Naive thymus-derived CD4-positive, alpha-beta T cell (primary cell): ENCODE results near the gene TECRL. TPM values are rescaled to one million over a fixed set of nuclear protein-coding genes. Genes with fewer than 3 reads are reported as not detected.

Experiments
- ATAC-seq: fragments of 150-1000 bp; cut with Tn5 transposase; 2 replicates; pipeline ENCODE4 v1.10.0; 2021; ENCODE audit warnings: mild to moderate bottlenecking, moderate library complexity
- CTCF ChIA-PET: fragments of 350-600 bp; sonication (Branson Sonifier 250); formaldehyde crosslinking; loops from one replicate; lab custom pipeline; 2021; ENCODE audit warnings: antibody characterized with exemption; lab: Charles Lee
- POLR2A ChIA-PET: fragments of 350-600 bp; sonication (Branson Sonifier 250); formaldehyde crosslinking; loops from one replicate; lab custom pipeline; 2021; ENCODE audit warnings: antibody characterized with exemption, inconsistent platforms; lab: Charles Lee
- DNase-seq, 9 donors: peaks; one replicate each; pipeline versions ENCODE4 v3.0.0 to v3.0.0-alpha.2; 2020 to 2022; ENCODE audit warnings: mixed read lengths in 1 of 9
- H3K27ac ChIP-seq: one replicate; pipeline ENCODE4 v1.7.0; 2013; ENCODE audit warnings: mild to moderate bottlenecking, low read depth, low read length, moderate library complexity
- H3K27me3 ChIP-seq, 2 donors: one replicate each; pipeline ENCODE4 v1.7.0; 2013; ENCODE audit warnings: low read length in 2 of 2, mild to moderate bottlenecking in 2 of 2, moderate library complexity in 2 of 2; ENCODE audit not compliant: control insufficient read depth in 2 of 2, insufficient read depth in 2 of 2
- H3K36me3 ChIP-seq, 3 experiments: 1 replicate in 2 of 3; 2 replicates in 1 of 3; pipeline ENCODE4 v1.7.0; 2013; ENCODE audit warnings: low read length in 3 of 3, mild to moderate bottlenecking in 3 of 3, moderate library complexity in 1 of 3; ENCODE audit not compliant: insufficient read depth in 3 of 3, control insufficient read depth in 2 of 3
- H3K4me1 ChIP-seq, 2 donors: one replicate each; pipeline ENCODE4 v1.7.0; 2013; ENCODE audit warnings: low read length in 2 of 2, mild to moderate bottlenecking in 2 of 2, moderate library complexity in 1 of 2; ENCODE audit not compliant: control insufficient read depth in 2 of 2, insufficient read depth in 2 of 2
- H3K4me3 ChIP-seq: 2 replicates; pipeline ENCODE4 v1.7.0; 2013; ENCODE audit warnings: mild to moderate bottlenecking, low read length
- H3K9me3 ChIP-seq, 3 experiments: 1 replicate in 2 of 3; 2 replicates in 1 of 3; pipeline ENCODE4 v1.7.0; 2013; ENCODE audit warnings: low read length in 3 of 3; ENCODE audit not compliant: control insufficient read depth in 2 of 3
- H3K27ac Mint-ChIP-seq, 9 donors: one replicate each; pipeline ENCODE4 v1.8.0; 2020 to 2022; ENCODE audit warnings: mixed read lengths in 9 of 9, mild to moderate bottlenecking in 8 of 9, moderate library complexity in 5 of 9, inconsistent platforms in 2 of 9
- H3K27me3 Mint-ChIP-seq, 5 donors: one replicate each; pipeline ENCODE4 v1.8.0; 2021 to 2022; ENCODE audit warnings: mixed read lengths in 5 of 5, mild to moderate bottlenecking in 1 of 5
- H3K36me3 Mint-ChIP-seq, 5 donors: one replicate each; pipeline ENCODE4 v1.8.0; 2020 to 2022; ENCODE audit warnings: mixed read lengths in 5 of 5, mild to moderate bottlenecking in 3 of 5, inconsistent platforms in 1 of 5
- H3K4me1 Mint-ChIP-seq, 7 donors: one replicate each; pipeline ENCODE4 v1.8.0; 2020 to 2022; ENCODE audit warnings: mixed read lengths in 7 of 7, mild to moderate bottlenecking in 3 of 7, inconsistent platforms in 1 of 7
- H3K4me3 Mint-ChIP-seq, 10 donors: one replicate each; pipeline ENCODE4 v1.8.0; 2020 to 2022; ENCODE audit warnings: mild to moderate bottlenecking in 10 of 10, mixed read lengths in 10 of 10, moderate library complexity in 6 of 10, inconsistent platforms in 2 of 10
- H3K9me3 Mint-ChIP-seq, 11 donors: one replicate each; pipeline ENCODE4 v1.8.0; 2020 to 2022; ENCODE audit warnings: mixed read lengths in 11 of 11, mild to moderate bottlenecking in 4 of 11, inconsistent platforms in 1 of 11, moderate library complexity in 1 of 11
- intact Hi-C, 2 donors: fragments of 100-400 bp; cut with micrococcal nuclease; formaldehyde crosslinking; loops; one replicate each; pipeline ENCODE4 v1.15.1; 2023
- polyA plus RNA-seq, 2 donors: library from polyadenylated mRNA; unstranded; fragments of 300-500 nt; fragmentation: Illumina TruSeq; gene quantifications; one replicate each; pipeline ENCODE4 v1.2.3, GENCODE V29; 2021
- total RNA-seq, 6 experiments: library from RNA in 5 of 6; stranded (reverse) in 5 of 6; gene quantifications; 1 replicate in 5 of 6; 2 replicates in 1 of 6; pipeline ENCODE4 v1.2.3 and lab custom pipeline; 2021 to 2026

Gene TECRL, protein sequence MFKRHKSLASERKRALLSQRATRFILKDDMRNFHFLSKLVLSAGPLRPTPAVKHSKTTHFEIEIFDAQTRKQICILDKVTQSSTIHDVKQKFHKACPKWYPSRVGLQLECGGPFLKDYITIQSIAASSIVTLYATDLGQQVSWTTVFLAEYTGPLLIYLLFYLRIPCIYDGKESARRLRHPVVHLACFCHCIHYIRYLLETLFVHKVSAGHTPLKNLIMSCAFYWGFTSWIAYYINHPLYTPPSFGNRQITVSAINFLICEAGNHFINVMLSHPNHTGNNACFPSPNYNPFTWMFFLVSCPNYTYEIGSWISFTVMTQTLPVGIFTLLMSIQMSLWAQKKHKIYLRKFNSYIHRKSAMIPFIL
- total RNA-seq, result not detected
- not detected for polyA plus RNA-seq
- total RNA-seq (lab: John Stamatoyannopoulos, UW), result not detected

- Mint-ChIP-seq H3K4me1 (no peaks in the 10 kb centered on the region), H3K27ac (no peak within 1 kb of the TSS)
- H3K4me1 ChIP-seq, result no peaks in the 10 kb centered on the region
Observed at GRCh38 chr4:64409300-64409699, at the start of gene TECRL. Gene TECRL, minus strand, starts transcription at chr4:64409450. Its CDS starts 99 bp downstream, at chr4:64409351.

DNA sequence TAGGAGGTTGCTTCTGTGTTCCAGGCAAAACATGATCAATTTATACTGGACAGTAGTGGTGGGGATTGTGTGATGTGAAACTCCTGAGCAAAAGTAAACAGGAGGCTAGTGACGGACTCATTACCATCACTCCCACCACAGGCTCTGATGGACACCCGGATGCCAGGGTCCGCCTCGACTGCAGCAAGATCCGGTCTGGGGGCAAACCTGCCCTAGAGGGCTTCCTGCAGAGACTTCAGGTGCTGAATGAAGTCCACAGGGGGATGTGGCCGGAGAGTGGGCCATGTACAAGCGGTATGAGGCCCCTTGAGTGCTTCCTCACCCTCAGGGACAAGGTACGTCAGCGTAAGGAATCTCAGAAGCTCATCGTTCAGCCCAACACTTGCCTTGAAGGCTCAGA, 23.4 kb upstream of the TECRL start:
- H3K9me3 Mint-ChIP-seq, result peaks cover 2 to 29% (median 10%) of the 10 kb centered on the region in 11 donors
- no peaks in the 10 kb centered on the region for H3K4me1 Mint-ChIP-seq
- Histone ChIP-seq H3K4me1 (no peaks in the 10 kb centered on the region), H3K27ac (no peak overlapping the region), H3K36me3 (no peaks in the 10 kb centered on the region), H3K27me3 (no peaks in the 10 kb centered on the region), H3K4me3 (no peak overlapping the region), H3K9me3 (peaks cover 0 to 12% (median 0%) of the 10 kb centered on the region in 3 experiments)
- DNase-seq (no peak), ATAC-seq (no peak)
- H3K36me3 Mint-ChIP-seq, result peaks cover 0 to 4% (median 0%) of the 10 kb centered on the region in 5 donors
- H3K27ac Mint-ChIP-seq, result no peak overlapping the region
- ChIA-PET CTCF (no interaction called here), POLR2A (no interaction called here)
- intact Hi-C loops, result no loop called here
- no peaks in the 10 kb centered on the region for H3K27me3 Mint-ChIP-seq
- no peak overlapping the region for H3K4me3 Mint-ChIP-seq

More at GRCh38 chr4:64409300-64409699, at the start of gene TECRL:
- Mint-ChIP-seq H3K36me3 (no peaks in the 10 kb centered on the region), H3K27me3 (no peaks in the 10 kb centered on the region), H3K9me3 (peaks cover 0 to 16% (median 0%) of the 10 kb centered on the region in 11 donors), H3K4me3 (no peak within 1 kb of the TSS)
- ChIA-PET POLR2A (no interaction called here), CTCF (no interaction called here)
- H3K27me3 ChIP-seq, result no peaks in the 10 kb centered on the region
- H3K9me3 ChIP-seq, result no peaks in the 10 kb centered on the region
- DNase-seq, result no peak
- H3K27ac ChIP-seq, result no peak within 1 kb of the TSS
- H3K4me3 ChIP-seq, result no peak within 1 kb of the TSS
- no peaks in the 10 kb centered on the region for H3K36me3 ChIP-seq
- intact Hi-C loops, result no loop called here
- ATAC-seq, result no peak

DNA sequence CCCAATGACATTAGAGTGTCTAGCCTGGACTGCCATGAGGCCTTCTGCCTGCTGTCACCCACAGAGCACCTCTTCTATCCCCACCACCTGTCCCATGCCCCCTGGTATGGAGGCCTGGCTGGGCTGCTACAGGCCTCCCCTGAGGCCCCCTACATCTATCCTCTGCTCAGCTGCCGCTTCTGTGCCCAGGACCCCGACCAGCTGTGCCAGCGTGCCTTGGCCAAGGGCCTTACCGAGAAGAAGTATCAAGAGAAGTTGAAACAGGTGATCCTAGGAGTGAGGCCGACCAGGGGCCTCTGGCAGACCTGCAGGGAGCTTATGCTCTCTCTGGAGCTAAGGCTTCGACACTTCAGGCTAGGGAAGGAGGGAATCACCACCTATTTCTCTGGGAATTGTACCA, 21.7 kb upstream of the TECRL start:
- no peak overlapping the region for H3K4me3 Mint-ChIP-seq
- no peak for ATAC-seq
- H3K36me3 Mint-ChIP-seq, result peaks cover 0 to 4% (median 0%) of the 10 kb centered on the region in 5 donors
- no peak overlapping the region for H3K27ac ChIP-seq
- no peaks in the 10 kb centered on the region for H3K36me3 ChIP-seq
- ChIA-PET POLR2A (no interaction called here), CTCF (no interaction called here)
- no peaks in the 10 kb centered on the region for H3K27me3 Mint-ChIP-seq
- H3K9me3 Mint-ChIP-seq, result peaks cover 2 to 29% (median 8%) of the 10 kb centered on the region in 11 donors
- intact Hi-C loops, result no loop called here
- H3K4me3 ChIP-seq, result no peak overlapping the region
- H3K27me3 ChIP-seq, result no peaks in the 10 kb centered on the region
- no peak overlapping the region for H3K27ac Mint-ChIP-seq
- no peaks in the 10 kb centered on the region for H3K4me1 Mint-ChIP-seq
- no peaks in the 10 kb centered on the region for H3K4me1 ChIP-seq
- DNase-seq, result no peak
- peaks cover 0 to 12% (median 0%) of the 10 kb centered on the region in 3 experiments for H3K9me3 ChIP-seq

DNA sequence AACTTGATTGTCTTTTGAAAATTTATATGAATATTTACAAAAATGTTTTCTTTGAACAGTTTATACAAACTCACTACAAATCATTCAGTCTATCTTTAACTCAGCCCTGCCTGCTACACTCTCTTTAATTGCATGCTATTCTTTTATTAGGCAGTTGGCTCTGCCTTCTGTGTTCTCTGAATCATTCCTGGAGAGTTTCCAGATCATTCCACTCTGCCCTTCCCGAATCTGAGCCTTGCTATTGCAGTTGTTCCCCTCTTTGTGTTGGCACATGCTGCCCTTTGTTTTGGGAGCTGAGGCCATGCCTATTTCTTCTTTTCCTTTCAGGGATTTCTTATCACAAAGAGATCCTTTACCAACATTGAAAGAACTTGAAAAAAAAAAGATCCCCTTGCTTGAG, 8.7 kb upstream of the TECRL start:
- H3K36me3 Mint-ChIP-seq, result no peaks in the 10 kb centered on the region
- ATAC-seq, result no peak
- CTCF ChIA-PET, result no interaction called here

DNA sequence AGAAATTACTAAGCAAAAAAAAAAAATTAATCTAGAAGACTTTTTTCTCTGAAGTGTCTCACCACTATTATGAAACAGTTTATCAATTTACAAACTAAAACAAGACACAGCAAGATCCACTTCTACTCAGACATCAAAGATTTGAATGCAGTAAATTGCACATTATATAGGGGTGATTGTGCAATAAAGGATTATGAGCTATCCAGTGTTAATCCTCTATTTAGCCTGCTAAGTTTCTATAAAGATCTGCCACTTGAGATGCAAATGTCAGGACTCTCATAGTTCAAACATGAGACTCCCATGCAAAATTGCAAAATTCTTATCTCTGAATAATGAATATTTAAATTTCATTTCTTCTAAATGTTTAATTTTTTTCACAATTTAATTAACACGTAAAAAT, 2.2 kb downstream of the TECRL start:
- H3K27me3 ChIP-seq, result no peaks in the 10 kb centered on the region

More for the DNA sequence above, 8.7 kb upstream of the TECRL start:
- Histone ChIP-seq H3K27ac (no peak overlapping the region), H3K27me3 (no peaks in the 10 kb centered on the region), H3K9me3 (no peaks in the 10 kb centered on the region), H3K4me1 (no peaks in the 10 kb centered on the region), H3K4me3 (no peak overlapping the region), H3K36me3 (no peaks in the 10 kb centered on the region)
- POLR2A ChIA-PET, result no interaction called here
- intact Hi-C loops, result no loop called here
- H3K4me1 Mint-ChIP-seq, result no peaks in the 10 kb centered on the region
- no peak overlapping the region for H3K27ac Mint-ChIP-seq
- no peak overlapping the region for H3K4me3 Mint-ChIP-seq
- no peak for DNase-seq
- H3K9me3 Mint-ChIP-seq, result peaks cover 0 to 4% (median 2%) of the 10 kb centered on the region in 11 donors
- no peaks in the 10 kb centered on the region for H3K27me3 Mint-ChIP-seq

DNA sequence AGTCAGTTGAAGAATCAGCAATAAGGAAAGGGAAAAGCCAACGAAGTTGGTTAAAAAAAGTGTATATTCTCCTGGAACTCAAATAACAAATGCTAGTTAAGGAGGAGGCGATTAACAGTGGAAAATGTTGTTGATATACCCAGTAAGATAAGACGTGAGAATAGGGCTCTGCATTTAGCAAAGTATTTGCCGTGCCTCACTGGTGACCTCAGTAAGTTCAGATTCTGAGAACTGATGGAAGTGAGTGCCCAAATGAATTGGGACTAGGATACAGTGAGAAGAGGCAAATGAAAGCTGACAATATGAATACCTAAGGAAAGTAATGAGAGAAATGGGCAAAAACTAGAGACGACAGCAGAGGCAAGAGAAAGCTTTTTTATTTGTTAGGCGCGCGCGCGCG, 3.5 kb downstream of the TECRL start:
- Histone ChIP-seq H3K36me3 (no peaks in the 10 kb centered on the region), H3K4me3 (no peak overlapping the region), H3K27ac (no peak overlapping the region), H3K9me3 (no peaks in the 10 kb centered on the region), H3K4me1 (no peaks in the 10 kb centered on the region), H3K27me3 (no peaks in the 10 kb centered on the region)
- Mint-ChIP-seq H3K27ac (no peak overlapping the region), H3K27me3 (no peaks in the 10 kb centered on the region), H3K9me3 (peaks cover 0 to 25% (median 4%) of the 10 kb centered on the region in 11 donors), H3K36me3 (no peaks in the 10 kb centered on the region), H3K4me3 (no peak overlapping the region), H3K4me1 (no peaks in the 10 kb centered on the region)
- CTCF ChIA-PET, result no interaction called here
- DNase-seq, result no peak
- intact Hi-C loops, result no loop called here
- POLR2A ChIA-PET, result no interaction called here
- no peak for ATAC-seq

More for the DNA sequence above, 2.2 kb downstream of the TECRL start:
- POLR2A ChIA-PET, result no interaction called here
- Histone ChIP-seq H3K36me3 (no peaks in the 10 kb centered on the region), H3K9me3 (no peaks in the 10 kb centered on the region), H3K27ac (no peak overlapping the region), H3K4me1 (no peaks in the 10 kb centered on the region), H3K4me3 (no peak overlapping the region)
- intact Hi-C loops, result no loop called here
- Mint-ChIP-seq H3K27ac (no peak overlapping the region), H3K27me3 (no peaks in the 10 kb centered on the region), H3K9me3 (peaks cover 0 to 25% (median 2%) of the 10 kb centered on the region in 11 donors), H3K4me1 (no peaks in the 10 kb centered on the region), H3K4me3 (no peak overlapping the region), H3K36me3 (no peaks in the 10 kb centered on the region)
- DNase-seq (no peak), ATAC-seq (no peak)
- CTCF ChIA-PET, result no interaction called here

DNA sequence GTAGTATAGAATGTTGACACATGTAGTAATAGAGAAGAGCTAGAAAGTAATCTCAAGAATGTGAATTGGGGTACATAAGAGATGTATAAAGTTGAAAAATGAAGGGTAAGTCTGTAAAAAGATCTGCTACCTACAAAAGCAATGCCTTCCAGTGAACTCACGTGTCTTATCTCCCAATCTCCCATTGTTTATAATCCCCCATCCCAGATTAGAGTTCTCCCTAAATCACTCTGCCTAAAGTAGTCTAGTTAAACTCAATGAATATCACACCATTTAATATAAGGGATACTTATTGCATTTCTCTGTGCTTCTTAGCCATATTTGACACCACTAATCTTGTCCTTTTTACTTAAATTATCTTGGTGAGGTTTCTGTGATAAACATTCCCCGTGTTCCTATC, 6.6 kb downstream of the TECRL start:
- ChIA-PET POLR2A (no interaction called here), CTCF (no interaction called here)
- Histone ChIP-seq H3K36me3 (no peaks in the 10 kb centered on the region), H3K4me1 (no peaks in the 10 kb centered on the region), H3K27me3 (no peaks in the 10 kb centered on the region), H3K4me3 (no peak overlapping the region), H3K9me3 (no peaks in the 10 kb centered on the region), H3K27ac (no peak overlapping the region)
- ATAC-seq (no peak), DNase-seq (no peak)
- H3K4me3 Mint-ChIP-seq, result no peak overlapping the region
- no peaks in the 10 kb centered on the region for H3K4me1 Mint-ChIP-seq
- peaks cover 0 to 20% (median 7%) of the 10 kb centered on the region in 11 donors for H3K9me3 Mint-ChIP-seq
- H3K36me3 Mint-ChIP-seq, result no peaks in the 10 kb centered on the region
- no peaks in the 10 kb centered on the region for H3K27me3 Mint-ChIP-seq
- intact Hi-C loops, result no loop called here
- no peak overlapping the region for H3K27ac Mint-ChIP-seq
